Fibroblast of skin of right biceps (primary cell): ENCODE measurements around the gene USP47.

Source experiments
- DNase-seq: peaks from one replicate; pipeline ENCODE4 v3.0.0-alpha.2; 2013

Gene USP47

DNA sequence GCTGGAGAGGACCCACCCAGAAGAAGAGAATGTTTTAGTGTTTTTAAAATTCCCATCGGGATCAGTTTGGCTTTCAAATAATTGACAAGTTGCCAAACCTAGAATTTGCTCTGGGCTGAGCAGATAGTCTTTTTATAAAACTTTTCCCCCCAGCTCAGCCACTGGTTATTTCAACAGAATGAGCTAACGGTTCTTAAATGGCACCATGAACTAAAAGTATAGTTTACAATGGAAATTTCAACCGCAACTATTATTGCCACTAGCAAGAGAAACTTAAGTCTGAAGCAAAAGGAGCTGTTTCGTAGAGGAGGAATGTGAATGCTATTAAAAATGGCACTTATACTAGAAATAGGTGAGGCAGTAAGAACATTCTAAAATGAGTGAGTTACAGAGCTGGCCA, 163.3 kb downstream of the USP47 start:
- no peak for DNase-seq

DNA sequence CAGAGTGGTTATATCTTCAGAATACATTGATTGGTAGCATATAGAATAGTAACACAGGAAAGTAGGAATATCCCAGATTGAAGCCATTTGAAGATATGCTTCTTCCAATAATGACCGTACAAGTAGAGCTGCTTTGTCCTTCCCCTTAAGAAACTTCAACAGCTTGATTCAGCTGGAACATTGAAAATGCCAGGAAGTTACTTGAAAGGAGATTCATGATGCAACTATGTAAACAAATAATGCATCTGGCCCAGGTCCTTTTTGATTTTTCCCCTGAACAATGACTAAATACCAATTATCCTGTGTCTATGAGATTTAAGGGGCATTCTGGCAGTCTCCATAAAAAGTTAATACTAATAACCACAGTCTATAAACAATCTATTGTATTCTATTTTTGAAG, 163.7 kb downstream of the USP47 start:
- DNase-seq = peak; percentile 62

DNA sequence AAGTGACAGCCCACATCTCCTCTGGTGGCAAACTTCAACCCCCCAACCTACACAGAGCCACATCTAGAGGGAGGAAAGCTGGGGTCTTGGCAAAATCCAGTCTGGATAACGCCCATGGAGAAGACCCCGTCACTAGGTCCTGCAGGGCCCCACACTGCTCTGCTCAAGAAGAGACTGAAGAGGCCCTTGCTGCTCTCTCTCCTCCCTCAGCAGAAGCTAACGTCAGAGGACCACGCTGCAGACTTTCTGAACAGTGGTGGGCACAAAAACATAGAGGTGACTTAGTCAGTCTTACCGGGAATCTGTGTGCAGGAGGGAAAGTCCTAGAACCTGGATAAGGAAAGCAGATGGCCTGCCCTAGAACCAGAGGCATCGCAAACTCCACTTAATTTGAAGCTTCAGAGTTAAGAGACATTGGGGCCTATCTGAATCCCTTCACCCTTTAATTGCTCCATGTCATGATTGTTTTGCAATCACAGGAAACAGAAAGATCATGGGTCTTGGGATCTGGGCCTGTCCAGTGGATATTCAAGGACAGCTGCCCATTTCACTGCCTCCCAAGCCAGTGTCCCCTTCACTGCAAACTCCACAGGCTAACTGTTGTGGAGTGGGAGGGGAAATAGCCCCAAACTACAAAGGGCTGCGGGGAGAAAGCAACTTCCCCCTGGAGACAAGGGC, 164.9 kb downstream of the USP47 start:
- DNase-seq = no peak

DNA sequence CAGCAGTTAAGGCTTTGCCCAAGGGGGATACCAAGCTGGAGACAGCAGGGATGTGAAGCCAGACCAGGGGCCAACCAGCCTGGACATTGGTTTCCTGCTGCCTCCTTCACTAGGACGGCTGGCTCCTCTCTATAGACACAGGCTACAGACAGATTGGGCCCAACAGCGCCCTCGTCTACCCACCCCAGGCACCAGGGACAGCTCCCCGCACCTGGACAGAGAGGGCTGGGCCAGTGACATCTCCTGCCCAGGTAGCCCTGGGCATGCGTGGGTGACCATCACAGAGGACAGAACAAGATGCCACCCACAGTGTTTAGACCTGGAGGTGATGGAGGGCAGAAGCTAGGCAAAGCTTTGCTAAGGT, 165.4 kb downstream of the USP47 start:
- DNase-seq = no peak

DNA sequence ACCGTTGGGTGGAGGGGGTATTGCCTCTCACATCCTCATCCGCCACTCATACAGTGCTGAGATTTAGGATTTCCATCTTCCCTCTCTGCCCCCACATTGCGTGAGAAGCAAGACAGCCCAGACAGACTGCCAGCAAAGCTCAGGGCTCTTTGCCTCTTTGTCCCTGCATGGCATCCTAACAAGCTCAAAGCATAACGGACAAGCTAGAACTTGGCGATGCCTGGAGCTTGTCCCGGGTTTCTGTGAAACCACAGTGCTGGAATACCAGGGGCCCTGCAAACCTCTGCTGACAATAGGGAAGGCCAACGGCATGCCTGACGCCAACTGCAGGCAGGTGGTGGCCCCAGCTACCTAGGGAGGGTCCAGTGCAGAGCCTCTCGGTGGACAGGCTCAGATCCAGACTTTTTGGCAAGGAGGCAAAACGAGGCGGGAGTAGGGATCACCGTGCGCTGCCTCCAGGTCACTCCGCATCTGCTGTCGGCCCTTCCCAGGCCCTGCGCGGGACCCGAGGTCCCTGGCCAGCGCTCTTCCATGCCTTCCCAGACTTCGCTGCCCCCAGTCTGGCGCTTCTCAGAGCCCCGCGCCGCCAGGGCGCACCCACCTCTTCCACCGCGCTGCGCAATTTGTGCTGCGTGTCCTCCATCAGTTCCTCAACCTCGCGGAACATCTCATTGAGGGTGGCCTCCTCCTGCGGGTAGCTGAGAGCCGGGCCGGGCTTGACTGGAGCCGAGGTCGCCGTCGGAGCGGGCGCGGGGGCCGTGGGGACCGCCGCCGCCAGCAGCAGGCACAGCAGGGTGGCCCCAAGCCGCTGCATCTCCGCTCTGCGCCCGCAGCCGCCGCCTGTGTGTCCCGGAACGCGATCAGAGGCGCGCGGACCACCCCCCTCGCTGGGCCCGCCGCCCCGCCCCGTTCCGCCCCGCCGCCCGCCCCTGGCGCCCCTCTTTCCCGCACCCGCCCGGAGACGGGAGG, 166.3 kb downstream of the USP47 start, which contains the start of gene DKK3:
TSS of gene DKK3 (minus strand) at position 858 of the 969 bp plus-strand sequence. CDS start at position 814, 44 bp downstream.
- DNase-seq = peak; percentile 45
